HG03135 (cell line): ENCODE measurements around the gene TVP23A.

ENCODE experiments used
- ATAC-seq: cut with Tn5 transposase; IDR thresholded peaks from one replicate; pipeline ENCODE4 v1.9.1; 2021; ENCODE audit warnings: mild to moderate bottlenecking, moderate library complexity; ENCODE audit not compliant: unreplicated experiment

The TVP23A gene

DNA sequence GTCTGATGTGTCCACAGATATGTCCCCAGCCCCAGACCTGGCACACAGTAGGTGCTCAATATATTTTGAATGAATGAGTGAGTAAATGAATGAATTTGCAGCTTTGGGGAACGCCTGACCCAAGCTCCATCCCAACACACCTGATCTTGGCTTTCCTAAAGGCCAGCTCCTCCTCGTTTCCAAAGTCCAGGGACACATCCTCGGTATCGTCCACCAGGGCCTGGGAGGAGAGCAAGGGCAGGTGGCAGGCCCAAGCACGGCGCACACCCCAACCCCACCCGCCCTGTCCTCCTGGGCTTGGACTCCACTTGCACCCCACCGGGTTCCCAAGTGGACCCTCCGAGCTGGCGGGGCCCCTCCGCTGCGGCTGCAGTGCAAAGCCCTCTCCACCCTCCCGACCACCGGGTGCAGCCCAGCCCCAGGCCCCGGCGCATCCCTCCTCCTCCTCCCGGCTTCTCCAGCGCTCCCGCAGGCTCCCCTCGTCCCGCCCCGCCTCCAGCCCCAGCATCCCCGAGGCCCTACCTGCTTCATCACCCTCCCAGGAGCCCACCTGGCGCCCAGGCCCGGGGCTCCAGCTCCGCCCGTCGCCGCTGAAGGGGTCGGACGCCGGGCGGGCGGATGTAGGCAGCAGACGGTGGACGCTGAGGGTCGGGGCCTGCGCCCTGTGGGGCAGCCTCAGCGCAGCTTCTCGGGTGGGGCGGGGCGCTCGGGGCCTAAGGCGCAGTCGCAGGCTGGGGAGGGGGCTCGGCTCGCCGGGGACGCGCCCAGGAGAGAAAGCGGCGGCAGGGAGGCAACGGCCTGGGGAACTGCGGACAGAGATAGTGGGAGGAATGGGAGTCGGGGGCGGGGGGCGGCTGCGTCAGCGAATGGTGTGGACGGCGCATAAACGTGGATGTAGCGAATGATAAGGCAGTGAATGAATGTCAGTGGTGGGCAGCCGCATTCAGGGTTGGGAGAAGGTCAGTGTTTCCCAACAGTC, at the start of gene TVP23A:
Gene TVP23A, minus strand, starts transcription at position 832 of the 979 bp plus-strand sequence. Its CDS starts 301 bp downstream, at position 531.
- no peak for ATAC-seq

DNA sequence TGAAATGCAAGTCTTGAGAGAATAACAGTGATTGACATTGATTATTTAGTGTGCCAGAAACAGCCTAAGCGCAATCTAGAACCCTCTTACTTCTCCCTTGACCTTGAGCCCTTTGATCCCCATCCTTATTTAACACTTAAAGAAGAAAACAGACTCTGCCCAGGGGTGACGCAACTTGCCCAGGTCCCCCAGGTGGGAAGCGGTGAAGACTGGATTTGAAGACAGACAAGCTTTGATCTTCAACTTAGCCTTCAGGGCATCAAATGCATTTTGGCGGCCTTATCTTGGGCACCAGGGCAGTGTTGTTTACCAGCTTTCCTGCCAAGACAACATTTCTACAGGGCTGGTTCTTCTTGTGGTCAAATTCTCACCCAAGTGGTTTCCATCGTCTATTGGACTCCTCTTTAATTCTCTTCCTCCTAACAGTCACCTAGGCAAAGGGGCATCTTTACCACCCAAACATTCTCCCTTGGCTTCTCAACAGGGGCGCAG, 49.6 kb upstream of the TVP23A start:
- peak; percentile 4 for ATAC-seq

DNA sequence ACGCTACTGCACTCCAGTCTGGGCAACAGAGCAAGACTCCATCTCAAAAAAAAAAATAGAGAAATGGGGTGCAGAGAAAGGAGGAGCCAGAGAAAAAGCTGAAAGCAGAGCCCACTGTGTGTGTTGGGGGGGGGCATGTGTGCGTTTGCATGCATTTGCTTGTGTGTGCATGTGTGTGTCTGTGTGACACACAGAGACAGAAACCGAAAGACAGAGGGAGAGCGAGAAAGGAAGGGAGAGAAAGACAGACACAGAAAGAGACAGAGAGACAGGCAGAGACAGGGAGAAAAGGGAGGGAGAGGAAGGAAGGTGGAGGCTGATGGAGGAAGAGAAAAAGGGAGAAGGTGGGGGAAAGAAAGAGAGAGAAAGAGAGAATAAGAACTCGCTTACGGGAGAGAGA, 48.6 kb upstream of the TVP23A start:
- ATAC-seq, result no peak

DNA sequence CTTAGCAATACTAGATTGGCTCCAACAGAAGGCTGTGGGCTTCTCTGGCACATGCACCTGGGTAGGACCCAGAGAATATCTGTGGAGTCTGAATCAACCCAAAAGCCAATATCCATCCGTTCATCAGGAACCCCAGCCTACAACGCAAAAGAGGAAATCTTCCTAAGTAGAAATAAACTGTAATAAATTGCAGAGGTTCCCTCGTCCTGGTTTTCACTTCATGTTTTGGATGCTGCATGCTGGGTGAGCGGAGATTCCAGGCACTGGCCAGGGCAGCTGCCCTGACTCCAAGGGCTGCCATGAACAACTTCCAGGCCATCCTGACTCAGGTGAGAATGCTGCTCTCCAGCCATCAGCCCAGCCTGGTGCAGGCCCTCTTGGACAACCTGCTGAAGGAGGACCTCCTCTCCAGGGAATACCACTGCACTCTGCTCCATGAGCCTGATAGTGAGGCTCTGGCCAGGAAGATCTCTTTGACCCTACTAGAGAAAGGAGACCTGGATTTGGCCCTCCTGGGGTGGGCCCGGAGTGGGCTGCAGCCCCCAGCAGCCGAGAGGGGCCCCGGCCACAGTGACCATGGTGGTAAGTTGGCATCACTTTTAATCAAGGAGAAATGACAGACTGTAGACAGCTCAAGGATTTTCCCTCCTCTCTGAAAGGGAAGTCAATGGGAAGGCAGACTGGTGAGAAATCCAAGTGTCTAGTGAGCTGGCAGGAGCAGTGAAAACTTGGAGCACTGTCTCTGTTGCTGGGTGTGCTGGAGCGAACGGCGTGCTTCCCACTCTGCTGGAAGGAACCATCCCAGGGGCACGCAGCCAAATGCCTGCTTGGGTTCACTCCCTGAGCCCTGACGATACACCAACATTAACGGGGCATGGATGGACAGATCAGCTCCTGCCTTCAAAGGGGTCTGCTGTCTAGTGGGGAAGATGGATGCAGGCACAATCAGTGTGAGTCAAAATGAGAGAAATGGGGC, 47.7 kb upstream of the TVP23A start:
- no peak for ATAC-seq

DNA sequence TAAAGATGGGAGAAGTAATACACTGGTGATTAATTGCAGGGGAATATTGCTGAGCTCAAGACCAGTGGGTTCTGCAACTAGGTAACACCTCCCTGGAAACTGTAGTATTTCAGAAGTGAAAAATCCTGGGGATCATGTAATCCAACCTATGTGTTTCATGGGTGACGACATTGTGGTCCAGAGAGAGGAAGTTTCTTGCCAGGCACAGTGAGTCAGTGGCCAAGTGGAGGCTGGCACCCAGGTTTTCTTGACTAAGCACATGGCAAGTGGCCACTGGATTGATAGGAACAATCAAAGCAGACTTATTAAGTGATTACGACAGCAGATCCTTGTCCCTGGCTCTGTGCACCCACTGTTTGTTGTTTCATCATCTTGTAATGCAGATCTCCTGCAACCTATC, 43.8 kb upstream of the TVP23A start:
- ATAC-seq, result no peak

DNA sequence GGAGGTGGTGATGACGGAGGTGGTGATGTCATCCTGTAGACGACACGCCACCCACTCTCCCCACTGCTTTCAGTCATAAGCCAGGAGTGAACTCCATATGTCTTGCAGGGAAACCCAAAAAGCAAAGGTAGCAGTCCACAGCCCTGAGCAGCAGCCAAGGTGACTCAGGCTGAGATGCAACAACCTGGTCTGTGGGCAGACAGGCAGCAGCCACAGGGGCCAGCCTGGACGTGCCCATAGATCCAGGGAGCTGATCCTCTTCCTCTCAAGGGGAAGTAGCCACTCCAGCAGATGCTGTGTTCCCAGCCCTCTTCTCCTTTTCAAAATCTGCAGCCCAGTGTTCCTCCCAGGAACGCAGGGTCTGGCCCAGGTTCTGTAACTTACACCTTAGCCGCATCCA, 41.1 kb upstream of the TVP23A start:
- no peak for ATAC-seq

DNA sequence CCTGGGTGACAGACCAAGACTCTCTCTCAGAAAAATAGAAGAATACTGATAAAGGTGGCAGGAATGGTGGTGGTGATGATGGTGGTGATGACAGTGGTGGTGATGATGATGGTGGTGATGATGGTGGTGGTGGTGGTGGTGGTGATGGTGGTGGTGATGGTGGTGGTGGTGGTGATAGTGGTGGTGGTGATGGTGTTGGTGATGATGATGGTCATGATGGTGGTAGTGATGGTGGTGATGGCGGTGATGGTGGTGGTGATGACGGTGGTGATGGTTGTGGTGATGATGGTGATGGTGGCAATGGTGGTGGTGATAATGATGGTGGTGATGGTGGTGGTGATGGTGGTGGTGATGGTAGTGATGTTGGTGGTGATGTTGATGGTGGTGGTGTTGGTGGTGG, 40.4 kb upstream of the TVP23A start:
- ATAC-seq, result no peak

DNA sequence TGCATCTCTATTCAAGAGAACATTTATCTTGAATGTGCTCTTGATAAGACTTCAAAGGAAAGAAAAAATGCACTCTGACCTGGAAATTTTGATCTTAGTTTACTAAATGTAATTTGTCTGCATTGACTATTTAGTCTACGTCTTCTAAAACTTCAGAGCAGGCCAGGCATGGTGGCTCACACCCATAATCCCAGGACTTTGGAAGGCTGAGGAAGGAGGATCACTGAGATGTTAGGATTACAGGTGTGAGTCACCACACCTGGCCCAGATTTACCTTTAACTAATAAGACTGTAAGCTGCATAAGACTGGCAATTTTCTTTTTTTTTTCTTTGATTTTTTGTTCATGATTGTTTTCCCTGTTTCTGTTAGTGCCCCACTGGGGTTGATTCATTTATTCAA, 39.6 kb upstream of the TVP23A start:
- no peak for ATAC-seq

DNA sequence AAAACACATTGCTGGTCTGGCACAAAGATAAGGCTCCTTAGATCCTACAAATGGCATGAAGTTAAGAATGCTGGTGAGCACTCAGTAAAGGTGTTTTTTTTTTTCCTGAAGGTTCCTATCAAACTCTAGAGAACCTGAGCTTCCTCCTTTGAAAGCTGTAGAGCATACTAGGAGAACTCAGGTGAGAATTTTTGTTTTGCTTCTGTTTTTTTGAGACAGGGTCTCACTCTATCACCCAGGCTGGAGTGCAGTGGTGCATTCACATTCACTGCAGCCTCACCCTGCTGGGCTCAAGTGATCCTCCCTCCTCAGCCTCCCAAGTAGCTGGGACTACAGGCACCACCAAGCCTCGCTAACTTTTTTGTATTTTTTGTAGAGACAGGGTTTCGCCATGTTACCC, 37.4 kb upstream of the TVP23A start:
- ATAC-seq, result no peak

DNA sequence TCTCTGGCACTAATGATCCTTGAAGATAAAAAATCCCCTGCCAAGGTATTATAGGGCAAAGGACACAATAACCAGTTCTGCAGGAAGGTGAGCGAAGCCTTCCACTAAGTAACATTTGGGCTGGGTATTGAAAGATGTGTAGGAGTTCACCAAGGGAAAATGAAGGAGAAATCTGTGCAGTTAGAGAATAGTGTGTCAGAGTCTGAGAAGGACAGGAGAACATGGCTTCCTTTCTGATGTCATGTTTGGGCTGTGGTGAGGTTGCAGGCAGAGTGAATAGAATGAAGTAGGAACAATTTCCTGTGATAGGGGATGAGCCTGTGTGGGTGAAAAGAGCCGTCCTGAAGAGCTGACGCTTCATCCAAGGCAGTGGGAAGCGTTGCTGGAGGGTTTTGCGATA, 34.4 kb upstream of the TVP23A start:
- ATAC-seq, result no peak

DNA sequence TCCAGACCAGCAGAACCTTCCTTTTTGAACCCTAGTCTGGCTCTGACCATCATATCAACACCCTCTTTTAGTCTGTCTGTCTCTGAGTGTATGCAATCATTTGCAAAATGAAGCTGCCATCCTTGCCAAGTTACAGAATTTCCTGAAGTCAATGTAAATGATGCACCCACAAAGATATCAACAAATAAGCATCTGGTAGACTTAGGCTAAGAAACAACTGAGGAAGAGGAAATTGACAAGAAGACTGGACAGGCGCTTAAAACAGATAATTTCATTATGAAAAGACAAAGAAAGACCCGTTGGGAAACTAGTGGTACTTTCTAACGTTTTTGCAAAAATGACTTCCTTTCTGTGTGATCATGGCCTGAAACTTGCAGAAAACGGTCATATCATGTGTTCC, 33.7 kb upstream of the TVP23A start:
- ATAC-seq, result no peak

DNA sequence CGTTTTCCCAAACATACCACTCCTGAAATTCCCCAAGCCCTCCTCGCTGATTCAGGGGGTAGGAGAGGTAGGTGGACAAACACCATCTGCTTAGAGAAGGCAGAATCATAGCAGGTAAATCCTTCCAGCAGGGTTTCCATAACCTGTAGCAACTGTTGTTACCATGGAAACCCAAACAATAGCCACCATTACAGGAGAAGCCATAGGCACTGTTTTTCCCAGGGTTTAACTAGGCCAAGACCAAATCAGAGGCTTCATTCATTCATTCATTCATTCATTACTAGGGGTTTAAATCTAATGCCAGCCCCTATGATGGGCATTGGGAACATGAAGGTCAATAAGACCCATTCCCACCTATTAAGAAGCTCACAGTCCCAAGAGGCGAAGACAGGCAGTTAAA, 32.9 kb upstream of the TVP23A start:
- ATAC-seq, result no peak

DNA sequence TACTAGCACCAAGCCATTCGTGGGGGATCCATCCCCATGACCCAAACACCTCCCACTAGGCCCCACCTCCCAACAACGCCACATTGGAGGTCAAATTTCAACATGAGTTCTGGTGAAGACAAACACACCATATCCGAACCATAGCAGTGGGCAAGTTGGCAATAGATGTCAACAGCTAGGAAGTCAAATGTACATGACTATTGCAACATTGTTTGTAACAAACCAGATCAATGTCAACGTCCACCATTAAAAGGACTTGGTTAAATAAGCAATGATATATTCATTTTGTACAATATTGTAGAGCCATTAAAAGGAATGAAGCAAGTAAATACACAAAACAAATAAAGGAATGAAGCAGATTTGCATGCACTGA, 31.9 kb upstream of the TVP23A start:
- no peak for ATAC-seq

DNA sequence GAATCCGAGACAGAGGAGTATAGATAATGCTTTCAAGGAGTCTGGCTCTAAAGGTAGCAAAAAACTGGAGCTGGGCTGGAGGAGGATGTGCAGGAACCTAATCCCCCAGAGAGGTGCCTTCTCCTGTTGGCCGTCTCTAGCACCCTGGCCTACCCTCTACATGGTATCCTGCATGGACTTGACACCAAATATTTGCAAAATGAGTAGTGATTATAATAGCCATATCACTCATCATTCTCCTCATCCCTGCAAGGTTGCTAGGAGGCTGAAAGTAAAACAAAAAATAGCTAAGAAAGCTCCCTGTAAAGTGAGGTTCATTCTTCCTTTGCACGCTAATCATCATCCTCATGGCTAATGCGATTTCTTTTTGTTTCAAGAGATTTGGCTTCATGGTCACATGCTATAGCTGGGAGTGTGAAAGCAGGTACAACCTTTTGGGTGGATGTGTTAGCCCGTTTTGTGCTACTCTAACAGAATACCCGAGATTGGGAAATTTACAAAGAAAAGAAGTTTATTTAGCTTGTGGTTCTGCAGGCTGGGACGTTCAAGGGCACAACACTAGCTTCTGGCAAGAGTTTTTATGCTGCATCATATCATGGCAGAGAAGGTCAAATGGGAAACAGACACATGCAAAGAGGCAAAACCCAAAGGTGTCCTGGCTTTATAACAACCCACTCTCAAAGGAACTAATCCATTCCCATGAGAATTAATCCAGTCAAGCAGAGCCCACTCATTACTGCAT, 31.3 kb upstream of the TVP23A start:
- no peak for ATAC-seq

DNA sequence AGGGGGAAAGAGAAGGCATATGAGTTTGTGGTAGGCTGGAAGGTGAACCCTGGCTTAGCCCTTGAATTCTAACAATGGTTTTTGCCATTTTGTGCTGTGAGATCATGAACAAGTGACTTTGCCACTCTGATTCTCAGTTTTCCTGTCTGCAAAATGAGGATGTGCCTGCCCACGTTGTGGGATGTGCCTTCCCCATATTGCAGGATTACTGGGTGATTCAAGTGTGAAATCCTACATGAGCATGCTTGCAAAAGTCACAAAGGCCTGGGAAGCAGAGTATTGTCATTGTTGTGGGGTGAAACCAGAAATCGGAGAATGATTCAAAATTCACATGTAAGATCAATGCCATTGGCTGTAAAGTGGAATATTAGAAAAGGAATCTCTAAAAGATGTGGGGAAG, 28.6 kb upstream of the TVP23A start:
- ATAC-seq, result no peak

DNA sequence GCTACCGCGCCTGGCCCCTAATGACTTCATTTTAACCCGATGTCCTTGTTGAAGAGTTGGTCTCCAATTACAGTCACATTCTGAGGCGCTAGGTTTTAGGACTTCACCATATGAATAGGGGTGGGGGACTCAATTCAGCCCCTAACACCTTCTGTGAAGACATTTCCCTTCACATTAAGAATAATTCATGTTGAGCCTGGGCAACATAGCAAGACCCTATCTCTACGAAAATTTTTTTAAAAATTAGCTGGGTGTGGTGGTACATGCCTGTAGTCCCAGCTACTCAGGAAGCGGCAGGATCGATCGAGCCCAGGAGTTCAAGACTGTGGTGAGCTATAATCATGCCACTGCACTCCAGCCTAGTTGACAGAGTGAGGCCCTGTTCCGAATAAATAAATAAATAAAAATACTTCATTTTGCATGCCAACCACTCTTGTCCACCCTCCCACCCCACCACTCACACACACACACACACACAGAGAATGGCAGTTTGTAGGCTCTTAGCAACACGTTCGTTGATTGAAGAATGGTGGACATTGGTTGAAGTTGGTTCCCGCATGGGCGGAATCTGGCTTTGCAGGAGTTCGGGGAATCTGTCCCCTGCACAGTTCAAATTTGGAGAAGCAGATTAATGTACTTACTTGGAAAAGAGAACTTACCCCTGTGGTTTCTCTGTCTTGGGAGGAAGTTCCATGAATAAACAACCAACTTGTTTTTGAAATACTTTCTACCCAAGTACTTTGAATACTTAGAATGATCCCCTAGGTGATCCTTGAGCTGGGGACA, 27.8 kb upstream of the TVP23A start:
- ATAC-seq, result no peak

DNA sequence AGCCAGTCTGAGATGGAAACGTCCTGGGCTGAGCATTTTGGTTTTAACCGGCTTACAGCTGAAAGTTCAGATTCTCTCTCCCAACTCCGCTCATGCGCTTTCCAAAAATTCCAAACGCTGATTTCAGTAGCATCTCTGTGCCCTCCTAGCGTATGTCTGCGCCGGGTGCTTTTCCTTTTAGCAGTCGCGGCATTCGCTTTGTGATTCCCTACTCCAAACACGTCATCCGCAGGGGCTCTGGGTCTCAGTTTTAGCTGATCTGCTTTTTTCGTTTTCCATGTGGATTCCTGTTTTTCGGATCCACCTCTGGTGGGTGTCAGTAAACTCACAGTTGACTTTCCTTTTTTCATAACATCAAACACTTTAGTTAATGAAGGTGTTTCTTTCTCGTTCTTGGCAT, 22.1 kb upstream of the TVP23A start:
- no peak for ATAC-seq

DNA sequence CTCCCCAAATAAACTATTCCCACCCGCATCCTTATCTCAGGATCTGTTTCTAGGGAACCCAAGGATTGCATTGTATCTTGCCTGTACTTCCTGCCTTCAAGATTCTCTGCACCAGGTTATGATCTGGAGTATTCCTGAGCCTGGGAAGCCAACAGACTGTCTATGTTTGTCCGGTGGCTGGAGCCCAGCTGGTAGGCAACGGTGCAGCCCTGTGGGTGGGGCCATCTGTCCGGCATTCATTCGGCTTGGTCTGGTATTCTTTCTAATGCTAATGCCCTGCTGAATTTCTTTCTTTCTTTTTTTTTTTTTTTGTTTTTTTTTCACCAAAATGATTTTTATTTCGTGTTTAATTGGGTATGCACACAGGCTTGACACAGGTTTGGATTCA, 20.7 kb upstream of the TVP23A start:
- no peak for ATAC-seq

DNA sequence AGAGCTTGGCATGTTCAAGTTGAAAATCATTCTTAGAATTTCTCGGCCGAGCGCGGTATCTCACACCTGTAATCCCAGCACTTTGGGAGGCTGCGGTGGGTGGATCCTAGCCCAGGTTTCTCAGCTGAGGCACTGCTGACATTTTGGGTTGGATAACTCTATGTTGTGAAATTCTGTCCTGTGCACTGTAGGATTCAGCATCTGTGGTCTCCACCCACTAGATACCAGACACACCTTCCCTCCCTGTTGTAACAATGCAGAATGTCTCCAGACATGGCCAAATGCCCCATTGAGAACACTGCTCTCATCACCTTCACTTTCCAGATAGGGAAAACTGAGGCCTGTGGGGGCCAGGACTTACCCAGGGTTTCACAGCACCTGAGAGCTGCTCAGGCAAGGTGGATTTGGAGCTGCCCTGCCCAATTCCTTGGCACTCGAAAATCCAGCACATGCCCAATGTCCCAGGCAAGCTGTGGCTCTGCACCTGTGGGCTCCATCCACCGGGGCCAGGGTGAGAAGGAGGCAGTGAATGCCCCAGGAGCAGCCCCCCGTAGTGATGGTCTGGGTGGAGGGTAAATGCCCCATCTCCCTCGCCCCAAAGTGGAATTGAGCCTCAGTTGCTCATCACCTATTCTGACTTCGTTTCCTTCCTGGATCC, 20.2 kb upstream of the TVP23A start:
- no peak for ATAC-seq
